ENCODE results near the gene ANKLE2.
A peak's percentile ranks its signal among the peaks of the same experiment; 100 is the strongest.

DNA sequence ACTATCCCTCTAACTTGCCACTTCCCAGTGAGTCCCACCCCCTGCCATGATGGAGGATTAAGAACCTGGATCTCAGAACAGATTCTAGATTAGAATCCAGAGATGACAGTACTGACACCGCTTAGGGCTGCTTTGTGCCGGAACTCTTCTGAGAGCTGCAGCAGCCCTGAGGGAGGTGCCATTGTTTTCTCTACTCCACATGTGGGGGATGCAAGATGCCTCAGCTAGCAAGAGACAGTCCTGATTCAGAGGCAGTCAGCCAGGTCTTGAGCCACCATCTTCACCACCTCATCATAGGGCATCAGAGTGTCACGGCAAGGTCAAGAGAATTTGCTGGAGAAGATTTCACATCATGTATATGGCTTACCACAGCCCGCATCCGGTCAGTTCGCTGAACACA is 54.4 kb downstream of the ANKLE2 start:
- TF ChIP-seq POLR2AphosphoS5 (IDR thresholded peaks at IDR 0.05; ENCODE audit: low read depth, low read length) = 0 out of 2 replicates have a peak, but pooled peaks have one; percentile 58
- TF ChIP-seq, protein P1, sequence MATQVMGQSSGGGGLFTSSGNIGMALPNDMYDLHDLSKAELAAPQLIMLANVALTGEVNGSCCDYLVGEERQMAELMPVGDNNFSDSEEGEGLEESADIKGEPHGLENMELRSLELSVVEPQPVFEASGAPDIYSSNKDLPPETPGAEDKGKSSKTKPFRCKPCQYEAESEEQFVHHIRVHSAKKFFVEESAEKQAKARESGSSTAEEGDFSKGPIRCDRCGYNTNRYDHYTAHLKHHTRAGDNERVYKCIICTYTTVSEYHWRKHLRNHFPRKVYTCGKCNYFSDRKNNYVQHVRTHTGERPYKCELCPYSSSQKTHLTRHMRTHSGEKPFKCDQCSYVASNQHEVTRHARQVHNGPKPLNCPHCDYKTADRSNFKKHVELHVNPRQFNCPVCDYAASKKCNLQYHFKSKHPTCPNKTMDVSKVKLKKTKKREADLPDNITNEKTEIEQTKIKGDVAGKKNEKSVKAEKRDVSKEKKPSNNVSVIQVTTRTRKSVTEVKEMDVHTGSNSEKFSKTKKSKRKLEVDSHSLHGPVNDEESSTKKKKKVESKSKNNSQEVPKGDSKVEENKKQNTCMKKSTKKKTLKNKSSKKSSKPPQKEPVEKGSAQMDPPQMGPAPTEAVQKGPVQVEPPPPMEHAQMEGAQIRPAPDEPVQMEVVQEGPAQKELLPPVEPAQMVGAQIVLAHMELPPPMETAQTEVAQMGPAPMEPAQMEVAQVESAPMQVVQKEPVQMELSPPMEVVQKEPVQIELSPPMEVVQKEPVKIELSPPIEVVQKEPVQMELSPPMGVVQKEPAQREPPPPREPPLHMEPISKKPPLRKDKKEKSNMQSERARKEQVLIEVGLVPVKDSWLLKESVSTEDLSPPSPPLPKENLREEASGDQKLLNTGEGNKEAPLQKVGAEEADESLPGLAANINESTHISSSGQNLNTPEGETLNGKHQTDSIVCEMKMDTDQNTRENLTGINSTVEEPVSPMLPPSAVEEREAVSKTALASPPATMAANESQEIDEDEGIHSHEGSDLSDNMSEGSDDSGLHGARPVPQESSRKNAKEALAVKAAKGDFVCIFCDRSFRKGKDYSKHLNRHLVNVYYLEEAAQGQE (IDR thresholded peaks at IDR 0.05; ENCODE audit: insufficient read depth in 1 of 2, low read depth in 2 of 2, low read length in 2 of 2) = no peak
- no peak for TF ChIP-seq TAF1 (IDR thresholded peaks at IDR 0.05; ENCODE audit: borderline replicate concordance, insufficient read depth, low read length)

All from PFSK-1 (cell line).